ENCODE data around the gene ZBTB4.

GRCh38 chr17:7475764-7476422 is 3.5 kb downstream of the ZBTB4 start:
- no peak for TF ChIP-seq CTCF (conservative IDR thresholded peaks at IDR 0.05; ENCODE audit: low read length)
- TF ChIP-seq EZH2phosphoT487 (IDR thresholded peaks at IDR 0.05; ENCODE audit: borderline replicate concordance) = no peak
